Measurements from ENCODE around the gene PRG3. TPM values are rescaled to one million over a fixed set of nuclear protein-coding genes. Genes with fewer than 3 reads are reported as not detected.

Gene PRG3
- total and polyA plus RNA-seq, 9 of the 15 experiments (the other 6 are each of a cell fraction or from before 2014, with no cell fraction given), result 0.18 to 0.55 (median 0.38) TPM; not detected in 6

DNA sequence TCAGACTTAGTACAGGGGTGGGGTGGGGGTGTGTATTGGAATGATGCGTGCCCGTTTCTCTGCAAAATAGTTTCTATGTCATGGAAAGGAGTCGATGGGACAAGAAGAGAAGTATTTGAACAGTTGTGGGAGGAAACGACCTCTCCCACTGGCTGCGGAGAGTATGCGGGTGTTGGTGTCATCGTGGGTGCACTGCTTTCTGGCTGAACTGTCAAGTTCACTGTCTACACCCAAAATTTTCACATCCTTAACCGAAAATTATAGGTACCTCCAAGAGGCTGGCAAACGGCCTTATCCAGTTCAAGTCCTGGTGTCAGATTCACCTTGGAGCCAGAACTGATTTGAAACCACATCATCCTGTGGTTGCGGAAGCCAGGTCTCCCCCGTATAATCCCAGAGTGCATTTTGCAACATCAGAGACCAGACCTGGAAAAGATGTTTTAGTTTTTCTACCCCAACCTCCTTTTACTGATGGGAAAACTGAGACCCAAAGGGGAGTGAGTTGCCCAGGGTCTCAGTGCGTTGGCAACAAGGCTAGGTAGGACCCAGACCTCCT, 44.8 kb downstream of the PRG3 start (continued):
- TF ChIP-seq GTF3C2 (IDR thresholded peaks at IDR 0.05; ENCODE audit: borderline replicate concordance, extremely low read depth, insufficient read length) (no peak), RAD51 (IDR thresholded peaks at IDR 0.05; ENCODE audit: borderline replicate concordance, low read depth) (no peak), COPS2 (conservative IDR thresholded peaks at IDR 0.05) (no peak), NR2C2 (CRISPR knock-in tag; IDR thresholded peaks at IDR 0.05) (no peak), NR2C2 (tag; IDR thresholded peaks at IDR 0.05) (no peak), ATF1 (CRISPR knock-in tag; IDR thresholded peaks at IDR 0.05) (no peak), ATF1 (tag; IDR thresholded peaks at IDR 0.05) (0 out of 2 replicates have a peak, but pooled peaks have one; percentile 49), KDM1A (IDR thresholded peaks at IDR 0.05) (peak; percentile 77 to 78), ZKSCAN1 (IDR thresholded peaks at IDR 0.05; ENCODE audit: low read depth, low read length) (no peak), CBX3 (IDR thresholded peaks at IDR 0.05; ENCODE audit: borderline replicate concordance in 1 of 2, low read length in 2 of 2) (no peak), SETDB1 (IDR thresholded peaks at IDR 0.05; ENCODE audit: low read length) (no peak), NFRKB (IDR thresholded peaks at IDR 0.05; ENCODE audit: low read depth) (no peak), TRIM24 (IDR thresholded peaks at IDR 0.05) (no peak), HDAC2 (IDR thresholded peaks at IDR 0.05) (0 out of 2 replicates have a peak, but pooled peaks have one; percentile 30), ARNT (IDR thresholded peaks at IDR 0.05) (0 out of 4 replicates have a peak, but pooled peaks of 1 of the 2 experiments have one; percentile 7), HINFP (tag; conservative IDR thresholded peaks at IDR 0.05; ENCODE audit: low read depth) (no peak), E2F6 (IDR thresholded peaks at IDR 0.05; ENCODE audit: borderline replicate concordance in 1 of 2, extremely low read depth in 1 of 2, insufficient read depth in 1 of 2, insufficient read length in 1 of 2, low read depth in 1 of 2, low read length in 1 of 2, poor library complexity in 1 of 2, severe bottlenecking in 1 of 2) (no peak)
- TF ChIP-seq, protein P1, sequence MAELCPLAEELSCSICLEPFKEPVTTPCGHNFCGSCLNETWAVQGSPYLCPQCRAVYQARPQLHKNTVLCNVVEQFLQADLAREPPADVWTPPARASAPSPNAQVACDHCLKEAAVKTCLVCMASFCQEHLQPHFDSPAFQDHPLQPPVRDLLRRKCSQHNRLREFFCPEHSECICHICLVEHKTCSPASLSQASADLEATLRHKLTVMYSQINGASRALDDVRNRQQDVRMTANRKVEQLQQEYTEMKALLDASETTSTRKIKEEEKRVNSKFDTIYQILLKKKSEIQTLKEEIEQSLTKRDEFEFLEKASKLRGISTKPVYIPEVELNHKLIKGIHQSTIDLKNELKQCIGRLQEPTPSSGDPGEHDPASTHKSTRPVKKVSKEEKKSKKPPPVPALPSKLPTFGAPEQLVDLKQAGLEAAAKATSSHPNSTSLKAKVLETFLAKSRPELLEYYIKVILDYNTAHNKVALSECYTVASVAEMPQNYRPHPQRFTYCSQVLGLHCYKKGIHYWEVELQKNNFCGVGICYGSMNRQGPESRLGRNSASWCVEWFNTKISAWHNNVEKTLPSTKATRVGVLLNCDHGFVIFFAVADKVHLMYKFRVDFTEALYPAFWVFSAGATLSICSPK (IDR thresholded peaks at IDR 0.05; ENCODE audit: borderline replicate concordance), result 0 out of 2 replicates have a peak, but pooled peaks have one; percentile 62
- TF ChIP-seq, protein P2, sequence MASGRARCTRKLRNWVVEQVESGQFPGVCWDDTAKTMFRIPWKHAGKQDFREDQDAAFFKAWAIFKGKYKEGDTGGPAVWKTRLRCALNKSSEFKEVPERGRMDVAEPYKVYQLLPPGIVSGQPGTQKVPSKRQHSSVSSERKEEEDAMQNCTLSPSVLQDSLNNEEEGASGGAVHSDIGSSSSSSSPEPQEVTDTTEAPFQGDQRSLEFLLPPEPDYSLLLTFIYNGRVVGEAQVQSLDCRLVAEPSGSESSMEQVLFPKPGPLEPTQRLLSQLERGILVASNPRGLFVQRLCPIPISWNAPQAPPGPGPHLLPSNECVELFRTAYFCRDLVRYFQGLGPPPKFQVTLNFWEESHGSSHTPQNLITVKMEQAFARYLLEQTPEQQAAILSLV (tag; IDR thresholded peaks at IDR 0.05), result 0 out of 2 replicates have a peak, but pooled peaks have one; percentile 11

All from K562 (cell line).